ENCODE results near the gene AP1G1. TPM values are rescaled to one million over a fixed set of nuclear protein-coding genes. Genes with fewer than 3 reads are reported as not detected.

Gene AP1G1
- polyA plus RNA-seq, 1 of the 3 experiments (the other 2 are of a cell fraction): 23.8 TPM

DNA sequence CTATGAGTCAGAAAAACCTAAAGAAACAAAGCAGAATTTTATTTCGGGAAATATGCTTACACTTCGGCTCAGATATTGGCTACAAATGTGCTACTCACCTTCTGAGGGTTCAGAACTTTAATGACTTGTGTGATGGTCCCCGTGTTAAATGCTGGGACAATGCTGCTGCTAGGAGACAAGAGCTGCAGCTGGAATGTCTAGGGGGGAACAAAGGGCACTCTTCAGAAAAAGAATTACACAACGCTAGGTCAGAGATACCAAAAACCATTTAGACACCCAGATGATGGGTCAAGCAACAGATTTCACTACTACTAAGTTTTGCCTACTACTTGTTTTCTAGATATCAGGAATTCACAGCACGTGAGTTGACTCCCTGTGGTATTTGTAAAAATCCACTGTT lies 74.1 kb downstream of the AP1G1 start:
- H3K79me2 ChIP-seq (ENCODE audit: insufficient read depth): no peaks in the 10 kb centered on the region; the same call in 1 of the 2 replicates
- peaks cover 6% of the 10 kb centered on the region for H3F3A ChIP-seq (replicated peaks; ENCODE audit: insufficient read depth)
- no peak overlapping the region for H3K27ac ChIP-seq (ENCODE audit: low read depth in 2 of 2, low read length in 1 of 2)
- CTCF ChIA-PET: interaction anchor here (0.9 kb wide), 1 partner anchor 169 kb away, joined by 3 read pairs; no protein-coding TSS in a partner anchor
- H3K9me2 ChIP-seq: no peaks in the 10 kb centered on the region
- POLR2A ChIA-PET: no interaction called here
- no peak for TF ChIP-seq RCOR1 (IDR thresholded peaks at IDR 0.05; ENCODE audit: low read length)
- no peak for TF ChIP-seq POLR2AphosphoS5 (IDR thresholded peaks at IDR 0.05; ENCODE audit: low read depth, low read length)
- TF ChIP-seq ELF1 (IDR thresholded peaks at IDR 0.05): no peak
- TF ChIP-seq, protein P1, sequence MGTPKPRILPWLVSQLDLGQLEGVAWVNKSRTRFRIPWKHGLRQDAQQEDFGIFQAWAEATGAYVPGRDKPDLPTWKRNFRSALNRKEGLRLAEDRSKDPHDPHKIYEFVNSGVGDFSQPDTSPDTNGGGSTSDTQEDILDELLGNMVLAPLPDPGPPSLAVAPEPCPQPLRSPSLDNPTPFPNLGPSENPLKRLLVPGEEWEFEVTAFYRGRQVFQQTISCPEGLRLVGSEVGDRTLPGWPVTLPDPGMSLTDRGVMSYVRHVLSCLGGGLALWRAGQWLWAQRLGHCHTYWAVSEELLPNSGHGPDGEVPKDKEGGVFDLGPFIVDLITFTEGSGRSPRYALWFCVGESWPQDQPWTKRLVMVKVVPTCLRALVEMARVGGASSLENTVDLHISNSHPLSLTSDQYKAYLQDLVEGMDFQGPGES (IDR thresholded peaks at IDR 0.05; ENCODE audit: low read depth, low read length): no peak
- TF ChIP-seq, protein P2, sequence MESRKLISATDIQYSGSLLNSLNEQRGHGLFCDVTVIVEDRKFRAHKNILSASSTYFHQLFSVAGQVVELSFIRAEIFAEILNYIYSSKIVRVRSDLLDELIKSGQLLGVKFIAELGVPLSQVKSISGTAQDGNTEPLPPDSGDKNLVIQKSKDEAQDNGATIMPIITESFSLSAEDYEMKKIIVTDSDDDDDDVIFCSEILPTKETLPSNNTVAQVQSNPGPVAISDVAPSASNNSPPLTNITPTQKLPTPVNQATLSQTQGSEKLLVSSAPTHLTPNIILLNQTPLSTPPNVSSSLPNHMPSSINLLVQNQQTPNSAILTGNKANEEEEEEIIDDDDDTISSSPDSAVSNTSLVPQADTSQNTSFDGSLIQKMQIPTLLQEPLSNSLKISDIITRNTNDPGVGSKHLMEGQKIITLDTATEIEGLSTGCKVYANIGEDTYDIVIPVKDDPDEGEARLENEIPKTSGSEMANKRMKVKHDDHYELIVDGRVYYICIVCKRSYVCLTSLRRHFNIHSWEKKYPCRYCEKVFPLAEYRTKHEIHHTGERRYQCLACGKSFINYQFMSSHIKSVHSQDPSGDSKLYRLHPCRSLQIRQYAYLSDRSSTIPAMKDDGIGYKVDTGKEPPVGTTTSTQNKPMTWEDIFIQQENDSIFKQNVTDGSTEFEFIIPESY (IDR thresholded peaks at IDR 0.05; ENCODE audit: borderline replicate concordance, low read depth): no peak
- TF ChIP-seq, protein P3, sequence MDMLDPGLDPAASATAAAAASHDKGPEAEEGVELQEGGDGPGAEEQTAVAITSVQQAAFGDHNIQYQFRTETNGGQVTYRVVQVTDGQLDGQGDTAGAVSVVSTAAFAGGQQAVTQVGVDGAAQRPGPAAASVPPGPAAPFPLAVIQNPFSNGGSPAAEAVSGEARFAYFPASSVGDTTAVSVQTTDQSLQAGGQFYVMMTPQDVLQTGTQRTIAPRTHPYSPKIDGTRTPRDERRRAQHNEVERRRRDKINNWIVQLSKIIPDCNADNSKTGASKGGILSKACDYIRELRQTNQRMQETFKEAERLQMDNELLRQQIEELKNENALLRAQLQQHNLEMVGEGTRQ (IDR thresholded peaks at IDR 0.05; ENCODE audit: borderline replicate concordance, low read depth, low read length): no peak
- TF ChIP-seq SMC3 (IDR thresholded peaks at IDR 0.05; ENCODE audit: low read depth, low read length): no peak
- TF ChIP-seq RFX5 (IDR thresholded peaks at IDR 0.05; ENCODE audit: low read length): no peak
- no peak for TF ChIP-seq GABPA (IDR thresholded peaks at IDR 0.05; ENCODE audit: low read depth)
- no peak for TF ChIP-seq NRF1 (IDR thresholded peaks at IDR 0.05; ENCODE audit: low read depth, low read length)
- H3K36me3 ChIP-seq (replicated peaks in 1 of 2; ENCODE audit: control insufficient read depth in 1 of 2, insufficient read depth in 2 of 2, low read length in 1 of 2): peaks cover 65% of the 10 kb centered on the region in 2 experiments
- no peak for DNase-seq
- no peak overlapping the region for H2AFZ ChIP-seq (ENCODE audit: low read depth)
- H3K4me1 ChIP-seq (ENCODE audit: control insufficient read depth in 1 of 2, insufficient read depth in 2 of 2, low read depth in 1 of 2, low read length in 1 of 2): no peaks in the 10 kb centered on the region
- no peaks in the 10 kb centered on the region for H4K20me1 ChIP-seq (ENCODE audit: insufficient read depth)
- 91% methylated on average over 5 of the region's 5 CpGs for WGBS (ENCODE audit: low lambda C conversion rate)
- no peak overlapping the region for H3K4me3 ChIP-seq (ENCODE audit: low read depth in 2 of 2, low read length in 1 of 2)
- H3K27me3 ChIP-seq (ENCODE audit: insufficient read depth): no peaks in the 10 kb centered on the region
- H3K4me2 ChIP-seq: no peak overlapping the region
- no peak overlapping the region for H3K9ac ChIP-seq
- no peaks in the 10 kb centered on the region for H3K9me3 ChIP-seq

DNA sequence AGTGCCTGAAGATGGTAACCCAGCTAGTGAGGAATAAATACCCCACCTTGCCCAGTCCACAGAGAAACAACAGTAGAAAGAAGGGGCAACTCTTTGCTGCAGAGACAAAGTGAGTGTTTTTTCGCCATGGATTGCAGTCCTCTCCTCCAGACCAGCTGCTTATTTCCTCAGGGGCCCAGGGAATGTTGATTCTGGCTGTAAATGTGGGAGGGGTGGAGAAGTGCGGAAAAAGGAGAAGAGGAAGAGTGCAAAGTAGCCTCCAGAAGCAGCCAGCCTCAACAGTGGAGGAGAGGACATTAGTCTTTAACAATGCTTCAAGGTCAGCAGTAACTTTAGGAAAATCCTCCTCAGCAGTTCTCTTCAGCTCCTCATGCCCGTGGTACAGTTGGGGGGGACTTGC lies 76.0 kb downstream of the AP1G1 start:
- CTCF ChIA-PET: interaction anchor here (1.4 to 1.8 kb wide), 2 partner anchors 13 to 121 kb away, joined by 5 to 6 read pairs; no protein-coding TSS in a partner anchor
- TF ChIP-seq FOXJ3 (CRISPR knock-in tag; IDR thresholded peaks at IDR 0.05): no peak
- no peak for TF ChIP-seq RFX5 (IDR thresholded peaks at IDR 0.05; ENCODE audit: low read length)
- no peak for TF ChIP-seq NFIC (IDR thresholded peaks at IDR 0.05; ENCODE audit: borderline replicate concordance)
- TF ChIP-seq GABPA (IDR thresholded peaks at IDR 0.05; ENCODE audit: low read depth): no peak
- no peak for TF ChIP-seq CHD2 (IDR thresholded peaks at IDR 0.05; ENCODE audit: low read length, partially characterized antibody)
- no peak for TF ChIP-seq RAD21 (IDR thresholded peaks at IDR 0.05; ENCODE audit: low read length)
- TF ChIP-seq, protein P1 (IDR thresholded peaks at IDR 0.05; ENCODE audit: low read depth, low read length): no peak
- no peak for TF ChIP-seq EZH2phosphoT487 (IDR thresholded peaks at IDR 0.05; ENCODE audit: borderline replicate concordance, low read depth)
- TF ChIP-seq TAF1 (IDR thresholded peaks at IDR 0.05; ENCODE audit: borderline replicate concordance, low read depth, low read length): no peak
- TF ChIP-seq, protein P4, sequence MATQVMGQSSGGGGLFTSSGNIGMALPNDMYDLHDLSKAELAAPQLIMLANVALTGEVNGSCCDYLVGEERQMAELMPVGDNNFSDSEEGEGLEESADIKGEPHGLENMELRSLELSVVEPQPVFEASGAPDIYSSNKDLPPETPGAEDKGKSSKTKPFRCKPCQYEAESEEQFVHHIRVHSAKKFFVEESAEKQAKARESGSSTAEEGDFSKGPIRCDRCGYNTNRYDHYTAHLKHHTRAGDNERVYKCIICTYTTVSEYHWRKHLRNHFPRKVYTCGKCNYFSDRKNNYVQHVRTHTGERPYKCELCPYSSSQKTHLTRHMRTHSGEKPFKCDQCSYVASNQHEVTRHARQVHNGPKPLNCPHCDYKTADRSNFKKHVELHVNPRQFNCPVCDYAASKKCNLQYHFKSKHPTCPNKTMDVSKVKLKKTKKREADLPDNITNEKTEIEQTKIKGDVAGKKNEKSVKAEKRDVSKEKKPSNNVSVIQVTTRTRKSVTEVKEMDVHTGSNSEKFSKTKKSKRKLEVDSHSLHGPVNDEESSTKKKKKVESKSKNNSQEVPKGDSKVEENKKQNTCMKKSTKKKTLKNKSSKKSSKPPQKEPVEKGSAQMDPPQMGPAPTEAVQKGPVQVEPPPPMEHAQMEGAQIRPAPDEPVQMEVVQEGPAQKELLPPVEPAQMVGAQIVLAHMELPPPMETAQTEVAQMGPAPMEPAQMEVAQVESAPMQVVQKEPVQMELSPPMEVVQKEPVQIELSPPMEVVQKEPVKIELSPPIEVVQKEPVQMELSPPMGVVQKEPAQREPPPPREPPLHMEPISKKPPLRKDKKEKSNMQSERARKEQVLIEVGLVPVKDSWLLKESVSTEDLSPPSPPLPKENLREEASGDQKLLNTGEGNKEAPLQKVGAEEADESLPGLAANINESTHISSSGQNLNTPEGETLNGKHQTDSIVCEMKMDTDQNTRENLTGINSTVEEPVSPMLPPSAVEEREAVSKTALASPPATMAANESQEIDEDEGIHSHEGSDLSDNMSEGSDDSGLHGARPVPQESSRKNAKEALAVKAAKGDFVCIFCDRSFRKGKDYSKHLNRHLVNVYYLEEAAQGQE (IDR thresholded peaks at IDR 0.05; ENCODE audit: low read depth, low read length): no peak

More for the DNA sequence above, 76.0 kb downstream of the AP1G1 start:
- no peak overlapping the region for H3K9ac ChIP-seq
- no peak overlapping the region for H2AFZ ChIP-seq (ENCODE audit: low read depth)
- H4K20me1 ChIP-seq (ENCODE audit: insufficient read depth): no peaks in the 10 kb centered on the region
- H3K4me2 ChIP-seq: no peak overlapping the region
- no peaks in the 10 kb centered on the region for H3K27me3 ChIP-seq (ENCODE audit: insufficient read depth)
- DNase-seq: no peak
- H3K9me2 ChIP-seq: no peaks in the 10 kb centered on the region
- H3F3A ChIP-seq (replicated peaks; ENCODE audit: insufficient read depth): peaks cover 6% of the 10 kb centered on the region
- no peaks in the 10 kb centered on the region for H3K9me3 ChIP-seq
- no peaks in the 10 kb centered on the region; the same call in 1 of the 2 replicates for H3K79me2 ChIP-seq (ENCODE audit: insufficient read depth)
- H3K4me3 ChIP-seq (ENCODE audit: low read depth in 2 of 2, low read length in 1 of 2): no peak overlapping the region
- POLR2A ChIA-PET: no interaction called here
- H3K36me3 ChIP-seq (replicated peaks in 1 of 2; ENCODE audit: control insufficient read depth in 1 of 2, insufficient read depth in 2 of 2, low read length in 1 of 2): peaks cover 60 to 61% of the 10 kb centered on the region in 2 experiments
- H3K27ac ChIP-seq (ENCODE audit: low read depth in 2 of 2, low read length in 1 of 2): no peak overlapping the region
- WGBS (ENCODE audit: low lambda C conversion rate): 92% methylated on average over 3 of the region's 3 CpGs
- no peaks in the 10 kb centered on the region for H3K4me1 ChIP-seq (ENCODE audit: control insufficient read depth in 1 of 2, insufficient read depth in 2 of 2, low read depth in 1 of 2, low read length in 1 of 2)

Data from SK-N-SH (cell line).